Stomach smooth muscle (tissue), 2 donors: ENCODE results near the gene TGFBR3.
A peak's percentile ranks its signal among the peaks of the same experiment; 100 is the strongest.

Experiments
- H3K27ac ChIP-seq: one replicate; pipeline ENCODE4 v1.7.0; 2013; ENCODE audit warnings: mild to moderate bottlenecking, low read length, inconsistent platforms
- H3K27me3 ChIP-seq, 2 donors: one replicate each; pipeline ENCODE4 v1.7.0; 2013; ENCODE audit warnings: low read length in 2 of 2; ENCODE audit not compliant: insufficient read depth in 2 of 2, control insufficient read depth in 1 of 2
- H3K36me3 ChIP-seq, 2 donors: one replicate each; pipeline ENCODE4 v1.7.0; 2013; ENCODE audit warnings: low read length in 2 of 2; ENCODE audit not compliant: control insufficient read depth in 2 of 2, insufficient read depth in 2 of 2
- H3K4me1 ChIP-seq: one replicate; pipeline ENCODE4 v1.7.0; 2013; ENCODE audit warnings: low read length; ENCODE audit not compliant: control insufficient read depth, insufficient read depth
- H3K4me3 ChIP-seq, 2 donors: one replicate each; pipeline ENCODE4 v1.7.0; 2013; ENCODE audit warnings: low read length in 2 of 2
- H3K9ac ChIP-seq, 2 donors: one replicate each; pipeline ENCODE4 v1.7.0; 2013; ENCODE audit warnings: low read length in 2 of 2, mild to moderate bottlenecking in 1 of 2
- H3K9me3 ChIP-seq, 2 donors: one replicate each; pipeline ENCODE4 v1.7.0; 2013; ENCODE audit warnings: low read length in 2 of 2; ENCODE audit not compliant: control insufficient read depth in 2 of 2
- donor health status: healthy.
- donor health status: Pancreatic carcinoma.

The TGFBR3 gene

DNA sequence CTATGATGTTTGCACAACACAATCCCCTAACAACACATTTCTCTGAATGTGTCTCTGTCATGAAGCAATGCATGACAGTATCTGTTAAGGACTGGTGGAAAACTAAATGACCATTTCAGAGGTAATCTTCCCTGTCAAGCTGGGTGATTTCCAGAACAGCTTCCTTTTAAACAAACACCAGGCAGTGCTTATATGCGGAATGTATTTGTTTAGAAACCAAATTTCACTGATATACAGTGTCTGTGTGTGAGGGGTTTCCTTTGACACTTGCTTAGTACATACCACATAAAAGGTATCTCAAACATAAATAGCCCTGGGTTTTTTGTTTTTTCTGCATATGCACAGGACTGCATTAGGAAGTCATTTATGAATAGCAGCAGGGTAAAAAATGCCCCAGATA is 95.6 kb downstream of the TGFBR3 start:
- Histone ChIP-seq H3K4me3 (no peak overlapping the region), H3K36me3 (no peaks in the 10 kb centered on the region), H3K27me3 (no peaks in the 10 kb centered on the region), H3K9me3 (no peaks in the 10 kb centered on the region), H3K27ac (no peak overlapping the region), H3K4me1 (peaks cover 46% of the 10 kb centered on the region), H3K9ac (no peak overlapping the region)

DNA sequence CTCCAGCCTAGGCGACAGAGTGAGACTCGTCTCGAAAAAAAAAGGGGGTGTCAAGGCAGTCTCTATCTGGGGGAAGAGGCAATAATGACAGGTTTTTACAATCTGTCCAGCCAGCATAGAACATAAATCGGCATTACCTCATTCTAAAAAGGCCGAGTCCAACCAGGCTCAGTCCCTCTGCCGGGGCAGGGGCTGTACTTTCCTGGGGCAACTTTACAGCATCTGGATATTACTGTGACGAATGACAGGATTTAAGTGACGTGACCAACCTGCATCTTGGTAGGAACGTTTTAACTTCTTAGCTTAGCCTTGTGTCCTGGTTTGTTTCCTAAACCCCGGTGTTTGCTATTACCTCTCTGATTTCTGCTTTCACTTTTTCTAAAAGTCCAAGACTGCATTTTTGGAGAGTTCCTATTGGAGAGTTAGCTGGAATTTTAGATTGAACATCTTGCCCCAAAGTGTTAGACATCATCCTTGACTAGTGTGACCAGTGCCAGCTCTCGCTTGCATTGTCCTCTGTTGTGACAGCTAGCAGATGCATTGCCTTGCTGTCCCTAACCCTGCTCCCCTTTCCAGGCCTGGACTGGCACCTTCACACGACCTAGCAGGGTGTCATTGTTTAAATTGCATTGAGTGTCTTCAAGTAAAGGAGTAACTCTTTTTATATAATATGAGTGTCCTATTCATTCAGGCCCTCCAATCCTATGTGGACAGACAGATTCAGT is 96.5 kb downstream of the TGFBR3 start:
- no peak overlapping the region for H3K9ac ChIP-seq
- no peak overlapping the region for H3K27ac ChIP-seq

DNA sequence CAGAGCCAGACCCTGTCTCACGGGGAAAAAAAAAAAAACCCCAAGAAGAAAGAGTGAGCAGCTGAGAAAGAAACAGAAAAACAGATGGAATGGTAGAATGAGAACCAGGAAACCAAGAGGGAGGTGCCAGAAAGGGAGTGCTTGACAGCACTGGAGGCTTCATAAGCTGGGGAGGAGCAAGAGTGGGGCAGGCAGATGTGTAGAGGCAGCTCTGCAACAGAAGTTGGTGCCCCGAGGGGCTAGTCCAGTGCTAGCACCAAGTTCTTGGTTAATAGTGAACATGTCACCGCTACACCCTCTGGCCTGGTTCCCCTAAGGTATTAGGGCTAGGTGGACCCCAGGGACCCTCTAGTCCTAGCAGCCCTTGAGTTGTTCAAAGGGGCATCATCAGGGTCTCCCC is 98.0 kb downstream of the TGFBR3 start:
- no peak overlapping the region for H3K4me3 ChIP-seq
- no peaks in the 10 kb centered on the region for H3K27me3 ChIP-seq
- peaks cover 55% of the 10 kb centered on the region for H3K4me1 ChIP-seq
- peak overlapping the region; percentile 41 for H3K27ac ChIP-seq
- no peak overlapping the region for H3K9ac ChIP-seq
- peaks cover 0 to under 1% of the 10 kb centered on the region in 2 donors for H3K36me3 ChIP-seq
- no peaks in the 10 kb centered on the region for H3K9me3 ChIP-seq

More for the DNA sequence above, 96.5 kb downstream of the TGFBR3 start:
- no peaks in the 10 kb centered on the region for H3K9me3 ChIP-seq
- H3K27me3 ChIP-seq, result no peaks in the 10 kb centered on the region
- no peaks in the 10 kb centered on the region for H3K36me3 ChIP-seq
- peaks cover 45% of the 10 kb centered on the region for H3K4me1 ChIP-seq
- no peak overlapping the region for H3K4me3 ChIP-seq

DNA sequence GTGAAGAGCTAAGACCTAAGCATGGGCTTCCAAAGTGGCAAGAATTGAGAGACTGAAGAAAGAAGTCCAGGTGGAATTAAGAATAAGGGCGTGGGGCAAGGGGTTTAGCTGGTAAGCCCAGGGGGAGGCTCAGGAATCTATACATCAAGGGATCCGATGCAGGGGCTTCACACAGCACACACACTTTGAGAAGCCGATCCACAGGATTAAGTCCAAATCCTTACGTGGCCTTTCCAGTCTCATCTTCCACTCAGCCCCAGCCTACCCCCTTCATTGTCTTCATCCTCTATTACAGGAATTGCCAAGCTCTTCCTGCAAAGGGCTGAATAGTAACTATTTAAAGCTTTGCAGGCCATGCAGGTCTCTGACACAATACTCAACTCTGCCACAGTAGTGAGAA is 101.3 kb downstream of the TGFBR3 start:
- Histone ChIP-seq H3K27ac (no peak overlapping the region), H3K9ac (no peak overlapping the region), H3K27me3 (no peaks in the 10 kb centered on the region), H3K36me3 (peaks cover 3 to 9% of the 10 kb centered on the region in 2 donors), H3K9me3 (no peaks in the 10 kb centered on the region), H3K4me3 (no peak overlapping the region), H3K4me1 (peaks cover 43% of the 10 kb centered on the region)

DNA sequence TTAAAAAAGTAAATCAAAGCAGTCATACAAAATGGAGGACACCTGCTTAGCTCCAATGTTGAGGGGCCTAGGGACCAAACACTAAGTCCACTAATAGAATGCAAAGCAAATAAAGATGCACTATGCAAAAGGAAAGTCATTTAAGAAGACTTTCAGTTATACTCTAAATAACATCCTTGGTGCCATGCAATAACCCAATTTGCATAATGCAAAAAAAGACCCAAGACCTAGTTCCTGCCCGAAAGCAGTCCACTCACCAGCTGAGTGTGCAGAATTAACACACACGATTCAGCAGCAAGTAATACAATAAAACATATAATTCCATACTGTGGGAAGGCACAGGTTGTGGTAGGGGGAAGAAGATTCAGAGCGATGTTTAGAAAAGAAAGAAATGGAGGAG is 101.8 kb downstream of the TGFBR3 start:
- Histone ChIP-seq H3K27ac (no peak overlapping the region), H3K9me3 (no peaks in the 10 kb centered on the region), H3K4me3 (no peak overlapping the region), H3K9ac (no peak overlapping the region), H3K27me3 (no peaks in the 10 kb centered on the region), H3K4me1 (peaks cover 43% of the 10 kb centered on the region), H3K36me3 (peaks cover 3 to 11% of the 10 kb centered on the region in 2 donors)

DNA sequence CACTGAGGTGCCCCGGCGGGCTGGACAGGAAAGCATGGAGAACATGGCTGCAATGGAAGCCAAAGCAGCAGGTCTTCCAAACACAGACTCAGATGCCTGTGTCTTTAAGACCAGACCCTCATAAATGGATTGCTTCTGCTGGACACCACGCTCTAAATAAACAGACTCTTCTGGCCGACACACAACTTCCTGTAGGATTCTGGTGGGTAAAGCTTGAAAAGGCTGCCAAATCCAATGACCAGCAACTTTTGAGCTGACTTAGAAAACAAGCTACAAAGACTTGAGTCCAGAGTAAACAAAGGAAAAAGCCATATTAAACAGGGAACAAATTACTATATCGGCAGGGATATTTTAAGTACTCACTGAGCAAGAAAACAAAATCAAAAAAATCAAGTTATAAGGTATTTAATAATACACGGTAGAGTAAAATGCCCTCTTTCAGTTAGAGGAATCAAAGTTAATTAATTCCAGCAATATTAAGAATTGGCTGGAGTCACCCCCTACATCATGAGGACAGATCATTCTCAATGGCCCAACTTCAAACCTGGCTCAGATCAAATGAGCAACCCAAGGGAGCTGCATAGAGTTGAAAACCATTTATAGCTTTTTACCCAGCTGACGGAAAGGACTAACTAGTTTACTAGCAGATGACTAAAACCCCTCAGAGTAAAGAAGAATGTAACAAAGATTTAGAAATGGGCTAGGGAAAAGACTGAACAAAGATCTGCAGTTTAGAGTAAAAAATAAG is 102.4 kb downstream of the TGFBR3 start:
- no peaks in the 10 kb centered on the region for H3K27me3 ChIP-seq
- H3K4me3 ChIP-seq, result peak overlapping the region; percentile 26 to 29
- H3K9me3 ChIP-seq, result no peaks in the 10 kb centered on the region
- no peak overlapping the region for H3K9ac ChIP-seq
- H3K4me1 ChIP-seq, result peaks cover 39% of the 10 kb centered on the region
- peaks cover 3 to 11% of the 10 kb centered on the region in 2 donors for H3K36me3 ChIP-seq
- peak overlapping the region; percentile 24 for H3K27ac ChIP-seq

DNA sequence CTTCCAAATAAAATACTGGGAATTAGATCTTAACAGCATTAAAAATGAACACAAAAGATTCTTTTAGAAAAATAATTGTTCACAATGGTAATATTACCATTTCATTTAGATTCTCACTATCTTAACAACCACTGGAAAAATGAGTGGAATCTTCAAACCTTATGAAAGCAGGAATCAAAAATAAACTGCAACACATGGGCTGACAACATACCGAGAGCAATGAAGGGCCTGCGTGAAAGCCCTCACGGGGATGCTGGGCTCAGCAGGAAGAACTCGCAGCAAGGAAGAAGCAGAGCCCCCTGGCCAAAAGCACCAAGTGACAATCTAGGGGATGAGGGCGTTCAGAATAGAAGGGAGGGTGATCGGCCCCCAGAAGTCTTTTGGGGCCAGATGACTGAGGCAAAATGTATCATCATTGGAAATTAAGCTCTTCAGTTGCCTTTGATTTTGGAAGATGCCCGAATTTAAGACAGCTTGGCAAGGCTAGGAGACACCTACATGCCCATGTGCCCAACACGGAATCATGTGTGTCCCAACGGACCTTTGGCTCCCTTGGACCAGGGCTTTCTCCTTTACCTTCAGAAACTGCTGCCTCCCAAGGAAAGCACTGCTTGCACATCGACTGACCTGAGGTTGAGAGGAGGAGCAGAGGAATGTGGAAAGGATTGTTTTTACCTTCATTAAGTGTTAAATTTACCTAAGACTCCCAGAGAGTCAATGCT is 103.9 kb downstream of the TGFBR3 start:
- Histone ChIP-seq H3K27me3 (no peaks in the 10 kb centered on the region), H3K9me3 (no peaks in the 10 kb centered on the region), H3K9ac (no peak overlapping the region), H3K36me3 (peaks cover 3 to 11% of the 10 kb centered on the region in 2 donors), H3K27ac (no peak overlapping the region), H3K4me3 (no peak overlapping the region), H3K4me1 (peaks cover 37% of the 10 kb centered on the region)

DNA sequence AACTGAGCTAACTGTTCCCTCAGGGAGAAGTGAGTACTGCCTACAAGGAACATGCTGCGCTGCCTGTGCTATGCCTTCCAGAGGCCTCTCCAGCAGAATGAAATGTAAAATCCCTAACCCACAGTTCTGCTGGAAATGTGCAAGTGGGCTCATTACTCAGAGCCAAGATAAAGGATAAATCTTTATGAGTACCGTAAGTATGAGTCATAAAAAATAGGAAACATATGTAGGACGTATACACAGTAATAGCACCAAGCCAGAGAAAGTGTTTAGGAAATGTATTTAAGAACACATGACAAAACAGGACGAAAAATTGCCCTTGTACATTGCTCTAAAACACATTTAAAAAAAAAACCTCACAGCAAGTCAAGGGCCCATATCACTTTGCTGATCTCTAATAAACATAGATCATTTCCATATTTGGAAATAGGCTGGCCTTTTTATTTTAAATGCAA is 104.6 kb downstream of the TGFBR3 start:
- H3K27me3 ChIP-seq, result no peaks in the 10 kb centered on the region
- H3K36me3 ChIP-seq, result peaks cover 3 to 12% of the 10 kb centered on the region in 2 donors
- H3K4me3 ChIP-seq, result no peak overlapping the region
- no peak overlapping the region for H3K27ac ChIP-seq
- peak overlapping the region in 1 of 2 donors; percentile 31 for H3K9ac ChIP-seq
- no peaks in the 10 kb centered on the region for H3K9me3 ChIP-seq
- peaks cover 40% of the 10 kb centered on the region for H3K4me1 ChIP-seq

DNA sequence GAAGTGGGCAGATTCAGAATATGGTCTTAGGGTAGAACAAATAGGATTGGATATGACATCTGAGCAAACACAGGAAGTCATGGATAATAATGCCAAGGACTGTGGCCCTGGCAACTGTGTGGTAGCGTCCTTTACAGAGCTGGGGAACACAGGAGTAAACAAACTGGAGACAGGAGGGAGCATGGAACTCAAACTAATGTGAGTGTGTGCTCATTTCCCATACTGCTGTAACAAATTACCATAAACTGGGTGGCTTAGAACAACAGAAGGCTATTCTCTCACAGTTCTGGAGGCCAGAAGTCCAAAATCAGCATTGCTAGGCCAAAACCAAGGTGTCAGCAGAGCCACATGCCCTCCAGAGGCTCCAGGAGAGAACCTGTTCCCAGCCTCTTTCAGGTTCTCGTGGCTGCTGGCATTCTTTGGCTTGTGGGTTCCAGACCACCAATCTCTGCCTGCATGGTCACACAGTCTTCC is 106.4 kb downstream of the TGFBR3 start:
- Histone ChIP-seq H3K4me1 (peaks cover 46% of the 10 kb centered on the region), H3K27ac (no peak overlapping the region), H3K9ac (no peak overlapping the region), H3K36me3 (peaks cover 3 to 14% of the 10 kb centered on the region in 2 donors), H3K9me3 (no peaks in the 10 kb centered on the region), H3K27me3 (no peaks in the 10 kb centered on the region), H3K4me3 (no peak overlapping the region)

DNA sequence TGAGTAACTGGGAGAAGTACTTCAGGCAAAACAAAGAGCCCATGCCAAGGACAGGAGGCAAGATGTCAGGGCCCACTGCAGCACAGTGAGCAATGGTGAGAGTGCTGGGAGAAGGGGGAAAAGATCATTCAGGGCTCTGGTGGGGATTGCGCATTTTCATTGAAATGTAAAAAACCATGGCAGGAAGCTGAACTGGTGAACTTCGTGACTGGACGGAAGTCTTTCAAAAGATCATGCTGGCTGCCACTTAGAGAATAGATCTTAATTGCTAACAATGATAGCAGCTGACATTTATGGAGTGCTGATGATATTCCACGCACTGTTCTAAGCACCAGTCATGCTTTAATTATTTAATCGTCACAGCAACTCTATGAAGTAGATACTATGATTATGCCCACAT is 107.0 kb downstream of the TGFBR3 start:
- Histone ChIP-seq H3K27me3 (no peaks in the 10 kb centered on the region), H3K4me1 (peaks cover 41% of the 10 kb centered on the region), H3K9me3 (no peaks in the 10 kb centered on the region), H3K9ac (no peak overlapping the region), H3K4me3 (no peak overlapping the region), H3K36me3 (peaks cover 3 to 14% of the 10 kb centered on the region in 2 donors), H3K27ac (no peak overlapping the region)
